Activated CD8-positive, alpha-beta memory T cell treated with anti-CD3 and anti-CD28 coated beads, Interleukin-2, amount 50 U/mL, for 1 hour (primary cell): Measurements from ENCODE around the gene TBC1D16.
"Not testable (repeated sequence)": the region's sequence is repeated elsewhere in the genome, so short reads cannot be mapped to it uniquely, and the experiment has no call there.

ENCODE experiments used
- DNase-seq: peaks from one replicate; pipeline ENCODE4 v3.0.0-alpha.2; 2020; ENCODE audit errors: extremely low read depth

TBC1D16 gene

GRCh38 chr17:79913896-79914812 lies 121.5 kb downstream of the TBC1D16 start:
- DNase-seq = no peak

GRCh38 chr17:79913451-79913850 lies 122.2 kb downstream of the TBC1D16 start:
- DNase-seq = no peak

GRCh38 chr17:79912552-79913330 lies 122.9 kb downstream of the TBC1D16 start:
- DNase-seq = no peak

- DNase-seq = no peak
Observed at GRCh38 chr17:79911430-79912399, 124.0 kb downstream of the TBC1D16 start.

GRCh38 chr17:79910985-79911361 lies 124.7 kb downstream of the TBC1D16 start:
- no peak for DNase-seq

GRCh38 chr17:79909121-79909520 lies 126.6 kb downstream of the TBC1D16 start:
- no peak for DNase-seq

GRCh38 chr17:79907850-79908249 lies 127.8 kb downstream of the TBC1D16 start:
- DNase-seq = no peak

- no peak for DNase-seq
Observed at GRCh38 chr17:79907217-79907715, 128.4 kb downstream of the TBC1D16 start.

- DNase-seq = no peak
Observed at GRCh38 chr17:79905832-79906231, 129.8 kb downstream of the TBC1D16 start.

- no peak for DNase-seq
Observed at GRCh38 chr17:79904865-79905264, 130.8 kb downstream of the TBC1D16 start.

- no peak for DNase-seq
Observed at GRCh38 chr17:79902146-79902791, 133.4 kb downstream of the TBC1D16 start.

- no peak for DNase-seq
Observed at GRCh38 chr17:79901131-79901530, 134.5 kb downstream of the TBC1D16 start.

GRCh38 chr17:79899584-79899983 lies 136.1 kb downstream of the TBC1D16 start:
- DNase-seq = no peak

GRCh38 chr17:79897243-79898063 lies 138.2 kb downstream of the TBC1D16 start:
- DNase-seq = no peak

- DNase-seq = not testable (repeated sequence)
Observed at GRCh38 chr17:79893457-79893856, 142.2 kb downstream of the TBC1D16 start.

- no peak for DNase-seq
Observed at GRCh38 chr17:79892457-79893241, 143.0 kb downstream of the TBC1D16 start.

GRCh38 chr17:79891113-79891730 lies 144.4 kb downstream of the TBC1D16 start:
- no peak for DNase-seq

GRCh38 chr17:79890706-79891105 lies 145.0 kb downstream of the TBC1D16 start:
- no peak for DNase-seq
